ENCODE results near the gene HGS. TPM values are rescaled to one million over a fixed set of nuclear protein-coding genes. Genes with fewer than 3 reads are reported as not detected.
A peak's percentile ranks its signal among the peaks of the same experiment; 100 is the strongest.

Gene HGS, protein sequence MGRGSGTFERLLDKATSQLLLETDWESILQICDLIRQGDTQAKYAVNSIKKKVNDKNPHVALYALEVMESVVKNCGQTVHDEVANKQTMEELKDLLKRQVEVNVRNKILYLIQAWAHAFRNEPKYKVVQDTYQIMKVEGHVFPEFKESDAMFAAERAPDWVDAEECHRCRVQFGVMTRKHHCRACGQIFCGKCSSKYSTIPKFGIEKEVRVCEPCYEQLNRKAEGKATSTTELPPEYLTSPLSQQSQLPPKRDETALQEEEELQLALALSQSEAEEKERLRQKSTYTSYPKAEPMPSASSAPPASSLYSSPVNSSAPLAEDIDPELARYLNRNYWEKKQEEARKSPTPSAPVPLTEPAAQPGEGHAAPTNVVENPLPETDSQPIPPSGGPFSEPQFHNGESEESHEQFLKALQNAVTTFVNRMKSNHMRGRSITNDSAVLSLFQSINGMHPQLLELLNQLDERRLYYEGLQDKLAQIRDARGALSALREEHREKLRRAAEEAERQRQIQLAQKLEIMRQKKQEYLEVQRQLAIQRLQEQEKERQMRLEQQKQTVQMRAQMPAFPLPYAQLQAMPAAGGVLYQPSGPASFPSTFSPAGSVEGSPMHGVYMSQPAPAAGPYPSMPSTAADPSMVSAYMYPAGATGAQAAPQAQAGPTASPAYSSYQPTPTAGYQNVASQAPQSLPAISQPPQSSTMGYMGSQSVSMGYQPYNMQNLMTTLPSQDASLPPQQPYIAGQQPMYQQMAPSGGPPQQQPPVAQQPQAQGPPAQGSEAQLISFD
- total RNA-seq: 92.0 TPM
- long read RNA-seq, transcript HGS-201 (22 exons, 2,970 nt): major isoform, 93 of 186 reads
- long read RNA-seq, partial matches to known transcripts: 60 of 186 reads
- long read RNA-seq, other reads (novel, unspliced or antisense): 32 of 186 reads

DNA sequence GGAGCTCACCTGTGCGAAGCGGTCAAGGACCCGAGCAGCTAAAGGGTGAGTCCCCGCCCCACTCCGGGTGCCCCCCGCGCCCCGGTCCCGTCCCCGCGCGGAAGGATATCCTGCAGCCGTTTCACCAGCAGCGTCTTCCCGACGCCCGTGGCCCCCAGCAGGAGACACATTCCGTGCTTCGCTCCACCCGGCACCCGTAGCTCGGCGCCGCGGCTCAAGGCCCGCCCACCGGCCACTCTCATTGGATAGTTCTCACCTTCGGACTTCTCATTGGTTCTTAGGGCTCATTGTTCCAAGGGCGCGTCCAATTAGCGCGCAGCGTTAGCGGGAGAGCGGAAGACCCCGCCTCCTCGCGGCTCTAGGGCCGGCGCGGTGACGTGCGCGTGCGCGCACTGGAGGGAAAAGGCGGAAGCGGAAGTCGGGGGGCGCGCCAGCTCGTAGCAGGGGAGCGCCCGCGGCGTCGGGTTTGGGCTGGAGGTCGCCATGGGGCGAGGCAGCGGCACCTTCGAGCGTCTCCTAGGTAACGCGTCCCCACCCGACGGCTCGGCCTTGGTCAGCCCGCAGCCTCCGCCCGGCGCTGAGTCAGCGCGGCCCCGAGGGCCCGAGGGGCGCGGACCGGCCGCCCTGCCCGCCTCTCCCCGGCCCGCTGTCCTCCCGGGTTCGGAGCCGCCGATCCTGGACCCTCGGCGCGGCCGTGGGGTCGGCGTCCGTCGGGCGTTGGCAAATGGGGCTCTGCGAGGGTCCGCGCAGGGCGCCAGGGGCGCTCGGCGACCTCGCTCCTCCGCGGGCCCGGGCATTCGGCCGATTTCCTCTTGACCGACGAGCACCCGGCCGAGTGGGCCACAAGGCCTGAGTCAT lies at the start of gene HGS, which contains the start of gene ARL16:
Gene HGS (plus strand): TSS at position 428 of the 858 bp plus-strand sequence. CDS start 56 bp downstream, at position 484.
Gene ARL16 (minus strand): TSS at position 214 of the 858 bp plus-strand sequence. CDS start 44 bp downstream, at position 170.
- peak within 1 kb of the TSS; percentile 98 for H3K4me3 ChIP-seq
- no peaks in the 10 kb centered on the region for H3K9me3 ChIP-seq
- peaks cover 29% of the 10 kb centered on the region for H3K4me1 ChIP-seq
- TF ChIP-seq, protein P1, sequence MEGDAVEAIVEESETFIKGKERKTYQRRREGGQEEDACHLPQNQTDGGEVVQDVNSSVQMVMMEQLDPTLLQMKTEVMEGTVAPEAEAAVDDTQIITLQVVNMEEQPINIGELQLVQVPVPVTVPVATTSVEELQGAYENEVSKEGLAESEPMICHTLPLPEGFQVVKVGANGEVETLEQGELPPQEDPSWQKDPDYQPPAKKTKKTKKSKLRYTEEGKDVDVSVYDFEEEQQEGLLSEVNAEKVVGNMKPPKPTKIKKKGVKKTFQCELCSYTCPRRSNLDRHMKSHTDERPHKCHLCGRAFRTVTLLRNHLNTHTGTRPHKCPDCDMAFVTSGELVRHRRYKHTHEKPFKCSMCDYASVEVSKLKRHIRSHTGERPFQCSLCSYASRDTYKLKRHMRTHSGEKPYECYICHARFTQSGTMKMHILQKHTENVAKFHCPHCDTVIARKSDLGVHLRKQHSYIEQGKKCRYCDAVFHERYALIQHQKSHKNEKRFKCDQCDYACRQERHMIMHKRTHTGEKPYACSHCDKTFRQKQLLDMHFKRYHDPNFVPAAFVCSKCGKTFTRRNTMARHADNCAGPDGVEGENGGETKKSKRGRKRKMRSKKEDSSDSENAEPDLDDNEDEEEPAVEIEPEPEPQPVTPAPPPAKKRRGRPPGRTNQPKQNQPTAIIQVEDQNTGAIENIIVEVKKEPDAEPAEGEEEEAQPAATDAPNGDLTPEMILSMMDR (IDR thresholded peaks at IDR 0.05): no peak
- no peaks in the 10 kb centered on the region for H3K27me3 ChIP-seq (ENCODE audit: low read depth)
- intact Hi-C loops (cut with DNase I): no loop called here
- peaks cover 38% of the 10 kb centered on the region for H3K36me3 ChIP-seq
- H3K27ac ChIP-seq: peak within 1 kb of the TSS; percentile 93
- DNase-seq: peak; percentile 98
- ATAC-seq: peak; percentile 98 to 99

DNA sequence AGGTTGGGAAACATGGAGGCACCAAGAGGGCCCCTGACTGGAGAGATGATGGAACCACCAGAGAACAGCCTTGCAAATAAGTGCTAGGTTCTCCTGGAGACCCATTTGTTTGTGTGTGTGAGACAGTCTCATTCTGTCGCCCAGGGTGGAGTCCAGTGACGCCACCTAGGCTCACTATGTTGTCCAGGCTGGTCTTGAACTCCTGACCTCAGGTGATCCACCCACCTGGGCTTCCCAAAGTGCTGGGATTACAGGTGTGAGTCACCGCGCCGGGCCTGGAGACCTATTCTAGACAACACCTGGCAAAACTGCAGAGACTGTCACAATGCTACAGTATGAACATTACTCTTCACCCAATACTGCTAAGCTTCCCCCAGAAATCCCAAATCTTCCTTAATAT lies 48.4 kb upstream of the HGS start:
- Histone ChIP-seq H3K36me3 (peaks cover 2% of the 10 kb centered on the region), H3K9me3 (no peaks in the 10 kb centered on the region), H3K4me3 (peak overlapping the region; percentile 74), H3K4me1 (peaks cover 32% of the 10 kb centered on the region), H3K27me3 (ENCODE audit: low read depth) (no peaks in the 10 kb centered on the region), H3K27ac (peak overlapping the region; percentile 91)
- ATAC-seq: no peak
- intact Hi-C loops (cut with DNase I): no loop called here
- no peak for DNase-seq
- TF ChIP-seq, protein P1 (IDR thresholded peaks at IDR 0.05): no peak

DNA sequence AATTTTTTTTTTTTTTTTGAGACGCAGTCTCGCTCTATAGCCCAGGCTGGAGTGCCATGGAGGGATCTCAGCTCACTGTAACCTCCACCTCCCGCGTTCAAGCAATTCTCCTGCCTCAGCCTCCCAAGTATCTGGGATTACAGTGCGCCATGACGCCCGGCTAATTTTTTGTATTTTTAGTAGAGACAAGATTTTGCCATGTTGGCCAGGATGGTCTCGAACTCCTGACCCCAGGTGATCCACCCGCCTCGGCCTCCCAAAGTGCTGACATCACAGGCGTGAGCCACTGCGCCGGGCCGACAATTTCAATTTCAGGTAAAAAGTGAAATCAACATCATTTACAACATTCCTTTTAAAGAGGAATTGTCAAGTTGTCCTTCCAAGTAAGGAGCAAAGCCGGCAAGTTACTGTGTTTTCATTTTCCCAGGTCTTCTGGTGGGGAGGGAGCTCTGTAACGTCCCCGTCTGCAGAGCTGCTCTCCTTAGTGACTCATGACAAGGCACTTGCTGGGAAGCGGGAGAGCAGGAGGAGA lies 47.8 kb upstream of the HGS start:
- DNase-seq: no peak
- peak overlapping the region; percentile 91 for H3K27ac ChIP-seq
- H3K4me1 ChIP-seq: peaks cover 32% of the 10 kb centered on the region
- H3K36me3 ChIP-seq: no peaks in the 10 kb centered on the region
- peak overlapping the region; percentile 74 for H3K4me3 ChIP-seq
- peak; percentile 76 to 82 for ATAC-seq
- H3K27me3 ChIP-seq (ENCODE audit: low read depth): no peaks in the 10 kb centered on the region
- H3K9me3 ChIP-seq: no peaks in the 10 kb centered on the region
- intact Hi-C loops (cut with DNase I): no loop called here
- TF ChIP-seq, protein P1 (IDR thresholded peaks at IDR 0.05): no peak

DNA sequence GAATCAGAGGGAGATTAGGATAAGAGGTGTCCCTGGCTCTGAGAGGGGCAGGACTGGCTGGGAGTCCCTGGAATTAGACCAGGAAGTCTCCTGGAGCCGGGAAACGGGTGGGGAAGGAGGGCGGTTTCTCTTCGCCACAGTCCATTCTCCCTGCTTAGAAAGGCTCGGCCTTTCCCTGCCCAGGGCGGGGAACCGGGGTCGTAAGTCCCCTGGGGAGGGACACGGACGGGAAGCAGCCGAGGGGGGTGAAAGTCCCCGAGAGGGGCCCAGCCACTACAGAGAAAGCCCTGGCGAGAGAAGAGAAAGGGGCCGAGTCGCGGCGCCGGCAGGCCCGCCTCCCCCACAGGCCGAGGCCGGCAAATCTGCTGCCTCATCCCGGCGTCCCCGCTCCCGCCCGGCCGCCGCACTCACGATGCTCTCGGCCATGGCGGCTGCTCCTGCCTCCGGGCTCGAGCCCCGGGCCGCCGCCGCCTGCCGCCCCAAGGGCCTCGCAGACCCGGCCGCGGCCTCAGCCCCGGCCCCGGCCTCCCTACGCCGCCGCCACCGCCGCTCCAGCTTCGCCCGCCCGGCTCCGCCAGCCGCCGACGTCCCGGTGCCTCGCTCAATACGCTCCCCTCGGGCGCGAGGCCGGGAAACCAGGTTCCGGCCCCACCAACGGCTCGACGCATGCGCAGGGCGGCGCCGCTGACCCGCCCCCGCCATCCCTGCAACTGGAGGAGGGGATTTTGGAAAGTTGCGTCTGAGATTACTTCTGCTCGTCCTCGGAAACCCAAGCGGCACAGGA lies 47.1 kb upstream of the HGS start, which contains the start of the genes NPLOC4 and TSPAN10:
Gene NPLOC4 (minus strand): TSS at position 608 of the 784 bp plus-strand sequence. CDS start 182 bp downstream, at position 426.
Gene TSPAN10 (plus strand): TSS at position 692 of the 784 bp plus-strand sequence. CDS start 5,217 bp downstream, outside the sequence.
- ATAC-seq (peak; percentile 90 to 96), DNase-seq (peak; percentile 88)
- TF ChIP-seq, protein P1 (IDR thresholded peaks at IDR 0.05): no peak
- peak within 1 kb of the TSS; percentile 74 for H3K4me3 ChIP-seq
- H3K27ac ChIP-seq: peak within 1 kb of the TSS; percentile 91
- intact Hi-C loops (cut with DNase I): no loop called here
- peaks cover 32% of the 10 kb centered on the region for H3K4me1 ChIP-seq
- H3K27me3 ChIP-seq (ENCODE audit: low read depth): no peaks in the 10 kb centered on the region
- no peaks in the 10 kb centered on the region for H3K36me3 ChIP-seq
- H3K9me3 ChIP-seq: no peaks in the 10 kb centered on the region

All from lower lobe of right lung (tissue), 2 donors.